NB4 (cell line): ENCODE data around the gene PEPD.

Experiments
- DNase-seq: peaks from one replicate; pipeline ENCODE4 v3.0.0; 2010; ENCODE audit warnings: low read depth
- H3K4me3 ChIP-seq: one replicate; pipeline ENCODE4 v1.5.1; 2011; ENCODE audit warnings: mild to moderate bottlenecking, low read depth, low read length, moderate library complexity
- MYC ChIP-seq: IDR thresholded peaks from 2 replicates; pipeline ENCODE4 v1.6.1; 2011; ENCODE audit warnings: low read depth, low read length
- POLR2A ChIP-seq: IDR thresholded peaks from 2 replicates; pipeline ENCODE4 v1.6.1; 2011; ENCODE audit warnings: mild to moderate bottlenecking; ENCODE audit not compliant: insufficient read length; ENCODE audit errors: extremely low read depth
- TF ChIP-seq, protein P1 (sequence below): IDR thresholded peaks from 2 replicates; pipeline ENCODE4 v1.6.1; 2011; ENCODE audit warnings: low read depth, low read length
- TF ChIP-seq, protein P2 (sequence below): IDR thresholded peaks from one replicate; pipeline ENCODE4 v1.5.1; 2012; ENCODE audit warnings: low read depth, low read length

The PEPD gene

DNA sequence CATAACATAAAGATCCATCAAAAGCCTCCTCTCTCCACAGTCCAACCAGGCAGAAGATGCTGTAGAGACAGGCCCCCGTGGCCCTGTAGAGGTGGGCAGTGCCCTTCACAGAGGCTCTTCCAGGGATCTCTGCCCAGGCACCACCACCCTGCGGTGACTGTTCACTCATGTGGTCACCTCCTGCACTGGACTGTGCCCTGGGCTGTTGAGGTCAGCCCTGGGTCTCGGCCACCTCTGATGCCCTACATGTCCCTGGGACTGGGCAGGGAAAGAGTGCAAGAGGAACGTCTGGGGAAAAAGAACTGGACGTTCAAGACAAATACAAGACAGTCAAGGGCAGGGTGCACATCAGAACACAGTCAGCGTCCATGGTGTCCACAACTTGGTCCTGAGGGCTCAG, 22.3 kb downstream of the PEPD start:
- TF ChIP-seq, protein P1, sequence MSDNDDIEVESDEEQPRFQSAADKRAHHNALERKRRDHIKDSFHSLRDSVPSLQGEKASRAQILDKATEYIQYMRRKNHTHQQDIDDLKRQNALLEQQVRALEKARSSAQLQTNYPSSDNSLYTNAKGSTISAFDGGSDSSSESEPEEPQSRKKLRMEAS, result no peak
- TF ChIP-seq, protein P2, sequence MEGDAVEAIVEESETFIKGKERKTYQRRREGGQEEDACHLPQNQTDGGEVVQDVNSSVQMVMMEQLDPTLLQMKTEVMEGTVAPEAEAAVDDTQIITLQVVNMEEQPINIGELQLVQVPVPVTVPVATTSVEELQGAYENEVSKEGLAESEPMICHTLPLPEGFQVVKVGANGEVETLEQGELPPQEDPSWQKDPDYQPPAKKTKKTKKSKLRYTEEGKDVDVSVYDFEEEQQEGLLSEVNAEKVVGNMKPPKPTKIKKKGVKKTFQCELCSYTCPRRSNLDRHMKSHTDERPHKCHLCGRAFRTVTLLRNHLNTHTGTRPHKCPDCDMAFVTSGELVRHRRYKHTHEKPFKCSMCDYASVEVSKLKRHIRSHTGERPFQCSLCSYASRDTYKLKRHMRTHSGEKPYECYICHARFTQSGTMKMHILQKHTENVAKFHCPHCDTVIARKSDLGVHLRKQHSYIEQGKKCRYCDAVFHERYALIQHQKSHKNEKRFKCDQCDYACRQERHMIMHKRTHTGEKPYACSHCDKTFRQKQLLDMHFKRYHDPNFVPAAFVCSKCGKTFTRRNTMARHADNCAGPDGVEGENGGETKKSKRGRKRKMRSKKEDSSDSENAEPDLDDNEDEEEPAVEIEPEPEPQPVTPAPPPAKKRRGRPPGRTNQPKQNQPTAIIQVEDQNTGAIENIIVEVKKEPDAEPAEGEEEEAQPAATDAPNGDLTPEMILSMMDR, result no peak
- TF ChIP-seq POLR2A, result no peak
- TF ChIP-seq MYC, result no peak
- no peak overlapping the region for H3K4me3 ChIP-seq
- no peak for DNase-seq

DNA sequence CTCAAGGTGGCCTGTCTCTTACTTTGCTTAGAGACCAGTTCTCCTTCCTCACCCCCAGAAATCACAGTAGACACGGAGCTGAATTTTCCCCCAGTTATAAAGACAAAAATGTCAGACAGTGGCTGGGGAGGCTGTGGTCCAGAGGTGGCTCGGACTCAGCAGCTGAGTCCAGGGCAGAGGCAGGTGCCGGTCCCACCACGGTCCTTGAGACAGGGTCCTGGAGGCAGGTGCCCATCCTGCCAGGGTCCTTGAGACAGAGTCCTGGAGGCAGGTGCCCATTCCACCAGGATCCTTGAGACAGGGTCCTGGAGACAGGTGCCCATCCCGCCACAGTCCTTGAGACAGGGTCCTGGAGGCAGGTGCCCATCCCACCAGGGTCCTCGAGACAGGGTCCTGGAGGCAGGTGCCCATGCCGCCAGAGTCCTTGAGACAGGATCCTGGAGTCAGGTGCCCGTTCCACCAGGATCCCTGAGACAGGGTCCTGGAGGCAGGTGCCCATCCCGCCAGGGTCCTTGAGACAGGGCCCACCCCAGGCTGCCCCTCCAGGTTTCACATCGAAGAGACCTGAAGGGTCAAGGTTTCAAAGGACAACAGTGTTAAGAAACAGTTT, 23.1 kb downstream of the PEPD start:
- no peak for DNase-seq
- no peak overlapping the region for H3K4me3 ChIP-seq

DNA sequence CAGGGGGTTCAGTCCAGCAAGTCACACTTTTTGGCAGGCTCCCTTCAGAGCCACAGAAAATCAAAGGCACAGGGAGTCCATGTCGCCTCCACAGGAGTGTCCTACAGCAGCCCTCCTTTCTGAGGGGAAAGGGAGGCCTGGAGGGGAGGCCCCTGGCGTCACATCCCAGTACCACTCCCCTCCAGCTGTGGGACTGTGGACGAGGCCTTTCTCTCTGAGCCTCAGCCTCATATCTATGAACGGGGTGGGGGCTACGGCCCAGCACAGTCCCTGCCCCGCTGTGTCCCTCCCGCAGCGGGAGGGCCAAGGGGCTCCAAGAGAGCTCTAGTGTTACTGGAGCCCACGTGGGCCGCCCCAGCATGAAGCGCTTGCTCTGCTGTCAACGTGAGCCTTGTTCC, 23.8 kb downstream of the PEPD start:
- TF ChIP-seq, protein P1, result no peak
- no peak overlapping the region for H3K4me3 ChIP-seq
- DNase-seq, result no peak

More for the DNA sequence above, 23.1 kb downstream of the PEPD start:
- TF ChIP-seq, protein P1, result no peak
- TF ChIP-seq, protein P2, result no peak
- TF ChIP-seq POLR2A (no peak), MYC (no peak)

DNA sequence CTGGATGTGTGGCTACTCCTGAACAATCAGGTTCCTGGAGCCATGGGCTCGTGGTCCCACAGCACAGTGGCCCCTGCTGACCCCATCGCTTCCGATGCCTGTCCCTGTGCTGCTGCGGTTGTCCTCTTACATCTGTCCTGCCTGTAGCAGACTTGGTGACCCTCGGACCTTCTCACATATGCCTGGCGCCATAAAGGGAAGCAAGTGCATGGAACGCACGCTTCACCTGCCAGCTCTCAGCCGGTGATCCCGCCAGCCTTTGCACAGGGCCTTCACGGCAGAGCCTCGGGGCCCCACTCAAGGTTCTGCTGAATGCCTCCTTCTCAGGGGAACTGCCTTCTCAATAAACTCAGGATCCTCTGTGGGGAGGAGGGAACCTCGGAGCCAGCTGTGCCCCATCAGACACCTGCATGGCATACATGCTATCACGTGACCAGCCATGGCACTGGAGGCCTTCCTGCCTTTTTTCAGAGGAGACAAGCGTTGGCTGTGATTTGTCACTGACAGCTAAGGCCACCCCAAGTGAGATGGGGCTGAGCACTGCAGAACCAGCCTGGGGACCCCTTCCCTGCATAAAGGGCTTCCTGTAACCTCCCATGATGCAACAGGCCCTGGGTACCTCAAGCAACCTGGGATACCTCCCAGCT, 24.3 kb downstream of the PEPD start:
- H3K4me3 ChIP-seq, result no peak overlapping the region
- TF ChIP-seq POLR2A, result no peak
- TF ChIP-seq, protein P1, result no peak
- TF ChIP-seq MYC, result no peak
- TF ChIP-seq, protein P2, result no peak
- DNase-seq, result no peak

DNA sequence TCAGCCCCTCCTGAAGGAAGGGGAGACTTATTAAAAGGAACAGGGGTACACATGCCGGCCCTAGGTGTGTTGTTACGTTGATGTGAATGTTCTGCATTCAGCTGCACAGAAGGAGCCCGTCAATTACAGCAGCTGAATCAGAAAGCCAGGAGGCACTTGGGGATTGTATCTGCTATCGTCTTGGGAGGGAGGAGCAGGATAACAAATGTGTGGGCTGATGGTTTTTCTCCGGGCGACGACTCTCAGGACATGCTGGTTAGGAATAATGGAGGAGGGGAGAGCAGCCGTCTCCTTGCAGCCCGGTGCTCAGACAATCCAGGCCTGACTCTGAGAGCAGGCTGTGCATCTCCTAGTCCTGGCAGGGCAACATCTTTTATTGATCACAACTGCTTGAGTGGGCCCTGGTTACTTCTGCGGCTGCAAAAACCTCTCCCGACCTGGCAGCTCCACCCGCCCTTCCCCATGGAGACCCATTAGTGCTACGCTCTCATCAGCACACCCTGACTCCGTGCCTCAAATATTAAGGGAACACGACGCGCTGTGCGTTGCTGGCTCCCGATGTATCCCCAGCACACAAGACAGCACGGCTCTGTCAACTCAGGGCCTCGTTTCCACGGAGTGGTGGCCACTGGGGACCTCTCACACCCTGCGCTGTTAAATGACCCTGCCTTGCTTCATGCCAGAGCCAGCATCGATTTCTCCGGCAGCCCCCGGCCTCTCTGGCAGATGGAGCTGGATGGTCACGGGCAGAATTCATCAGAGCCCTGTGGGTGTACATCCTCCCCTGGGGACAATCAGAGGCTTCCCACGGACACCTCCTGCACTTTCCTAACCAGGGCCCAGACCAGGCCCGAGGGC, 25.3 kb downstream of the PEPD start:
- no peak overlapping the region for H3K4me3 ChIP-seq
- TF ChIP-seq, protein P2, result no peak
- TF ChIP-seq POLR2A, result no peak
- no peak for TF ChIP-seq MYC
- TF ChIP-seq, protein P1, result no peak
- no peak for DNase-seq
